Measurements from ENCODE around the gene ZNF789. TPM values are rescaled to one million over a fixed set of nuclear protein-coding genes. Genes with fewer than 3 reads are reported as not detected.

The ZNF789 gene
- total and polyA plus RNA-seq, 10 of the 15 experiments (the other 5 are each of a cell fraction or from before 2014, with no cell fraction given), result 5.6 to 44.6 (median 21.3) TPM

DNA sequence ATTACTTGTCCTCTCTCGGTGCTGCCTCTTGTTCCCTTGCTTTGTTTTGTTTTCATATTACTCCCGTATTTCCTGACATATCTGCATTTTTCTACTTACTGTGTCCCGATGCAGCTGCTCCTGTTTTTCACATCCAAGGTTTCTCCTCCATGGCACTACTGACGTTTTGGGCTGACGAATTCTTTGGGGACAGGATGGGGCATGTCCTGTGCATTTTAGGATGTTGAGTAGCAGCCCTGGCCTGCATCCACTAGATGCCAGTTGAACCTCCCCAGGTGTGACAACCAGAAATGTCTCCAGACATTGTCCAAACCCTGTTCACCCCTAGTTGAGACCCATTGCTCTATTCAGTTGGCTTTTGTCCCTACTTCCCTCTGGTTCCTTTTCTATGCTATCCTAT lies 12.4 kb downstream of the ZNF789 start:
- no peak overlapping the region for H3K4me3 ChIP-seq
- in situ Hi-C loops (cut with MboI) (no loop called here), intact Hi-C loops (cut with micrococcal nuclease; ENCODE audit: unreplicated experiment) (no loop called here)
- ChIA-PET SMC1A (ENCODE audit: uncharacterized antibody, unreplicated experiment) (no interaction called here), POLR2A (no interaction called here), RAD21 (ENCODE audit: unreplicated experiment) (no interaction called here), CTCF (no interaction called here)
- TF ChIP-seq HDAC6 (IDR thresholded peaks at IDR 0.05; ENCODE audit: unreplicated experiment) (no peak), POLR2A (IDR thresholded peaks at IDR 0.05; ENCODE audit: low read depth, low read length) (peak; percentile 31; the same call in 1 of the 2 replicates)
- H4K20me1 ChIP-seq (ENCODE audit: control insufficient read depth, insufficient read depth), result no peaks in the 10 kb centered on the region
- H3K4me2 ChIP-seq (ENCODE audit: control insufficient read depth, insufficient read depth), result no peak overlapping the region
- no peaks in the 10 kb centered on the region for H3K4me1 ChIP-seq (ENCODE audit: control insufficient read depth, insufficient read depth, low read length)
- DNase-seq (ENCODE audit: low read depth, low spot score) (no peak), ATAC-seq (no peak), FAIRE-seq (no peak)
- no peaks in the 10 kb centered on the region for H3K27me3 ChIP-seq (replicated peaks in 1 of 2; ENCODE audit: control insufficient read depth in 2 of 2, insufficient read depth in 2 of 2, low read length in 1 of 2)
- H3K79me2 ChIP-seq (ENCODE audit: control insufficient read depth, insufficient read depth, low read length), result no peaks in the 10 kb centered on the region
- H2AFZ ChIP-seq (ENCODE audit: control insufficient read depth, low read depth, low read length), result no peak overlapping the region
- peaks cover 4 to 25% of the 10 kb centered on the region in 2 experiments for H3K36me3 ChIP-seq (ENCODE audit: control insufficient read depth in 2 of 2, insufficient read depth in 2 of 2, low read length in 1 of 2)
- no TSS peak for BruUV-seq (replicated peaks)
- 85% methylated on average over 5 of the region's 5 CpGs for WGBS (ENCODE audit: insufficient coverage, insufficient replicate concordance, low lambda C conversion rate, missing lambda C conversion rate)
- H3K27ac ChIP-seq (ENCODE audit: control insufficient read depth, insufficient read depth), result no peak overlapping the region
- H3K9ac ChIP-seq (ENCODE audit: control insufficient read depth, insufficient read depth, low read length), result no peak overlapping the region
- H3K9me3 ChIP-seq (replicated peaks; ENCODE audit: control insufficient read depth, insufficient read depth, low read length), result no peaks in the 10 kb centered on the region

DNA sequence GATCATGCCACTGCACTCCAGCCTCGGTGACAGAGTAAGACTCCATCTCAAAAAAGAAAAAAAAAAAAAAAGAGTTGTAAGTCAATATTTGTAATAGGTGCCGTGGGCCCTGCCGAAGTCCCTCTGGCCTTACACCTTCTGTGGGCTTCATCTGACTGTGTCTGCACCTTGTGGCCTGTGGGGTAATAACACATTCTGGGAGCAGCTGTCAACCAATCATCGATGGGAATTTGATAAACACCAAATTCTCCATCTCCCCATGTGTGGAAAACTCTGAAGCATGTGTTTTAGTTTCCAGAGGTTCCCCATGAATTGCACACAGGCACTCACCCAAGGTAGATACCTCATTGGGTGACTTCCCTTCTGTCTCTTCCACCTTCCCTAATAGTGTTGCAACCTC lies 16.5 kb downstream of the ZNF789 start:
- Histone ChIP-seq H3K36me3 (ENCODE audit: control insufficient read depth in 2 of 2, insufficient read depth in 2 of 2, low read length in 1 of 2) (peaks cover 8 to 26% of the 10 kb centered on the region in 2 experiments), H3K27ac (ENCODE audit: control insufficient read depth, insufficient read depth) (no peak overlapping the region), H3K4me2 (ENCODE audit: control insufficient read depth, insufficient read depth) (no peak overlapping the region), H3K9ac (ENCODE audit: control insufficient read depth, insufficient read depth, low read length) (no peak overlapping the region), H3K79me2 (ENCODE audit: control insufficient read depth, insufficient read depth, low read length) (peaks cover 5% of the 10 kb centered on the region), H3K27me3 (replicated peaks in 1 of 2; ENCODE audit: control insufficient read depth in 2 of 2, insufficient read depth in 2 of 2, low read length in 1 of 2) (no peaks in the 10 kb centered on the region), H2AFZ (ENCODE audit: control insufficient read depth, low read depth, low read length) (no peak overlapping the region), H3K4me1 (ENCODE audit: control insufficient read depth, insufficient read depth, low read length) (no peaks in the 10 kb centered on the region), H3K9me3 (replicated peaks; ENCODE audit: control insufficient read depth, insufficient read depth, low read length) (peaks cover 14% of the 10 kb centered on the region), H4K20me1 (ENCODE audit: control insufficient read depth, insufficient read depth) (no peaks in the 10 kb centered on the region), H3K4me3 (no peak overlapping the region)
- ChIA-PET CTCF (no interaction called here), POLR2A (no interaction called here), RAD21 (ENCODE audit: unreplicated experiment) (no interaction called here), SMC1A (ENCODE audit: uncharacterized antibody, unreplicated experiment) (no interaction called here)
- TF ChIP-seq MAX (IDR thresholded peaks at IDR 0.05; ENCODE audit: low read depth, low read length) (no peak), IKZF2 (IDR thresholded peaks at IDR 0.05) (no peak), SIN3A (IDR thresholded peaks at IDR 0.05; ENCODE audit: low read depth, low read length) (no peak), PAX5 (IDR thresholded peaks at IDR 0.05; ENCODE audit: borderline replicate concordance, low read depth, low read length) (no peak), SMAD1 (IDR thresholded peaks at IDR 0.05; ENCODE audit: low read depth, partially characterized antibody) (no peak)
- in situ Hi-C loops (cut with MboI) (no loop called here), intact Hi-C loops (cut with micrococcal nuclease; ENCODE audit: unreplicated experiment) (no loop called here)
- DNase-seq (ENCODE audit: low read depth, low spot score) (no peak), FAIRE-seq (no peak), ATAC-seq (peak; percentile 59)
- no TSS peak for BruUV-seq (replicated peaks)
- 96% methylated on average over 4 of the region's 4 CpGs for WGBS (ENCODE audit: insufficient coverage, insufficient replicate concordance, low lambda C conversion rate, missing lambda C conversion rate)
